OCI-M2 (cell line): ENCODE results near the gene PTPN22.

Experiments
- DNase-seq: peaks from one replicate; lab custom pipeline; 2025; ENCODE audit not compliant: unreplicated experiment; lab: John Stamatoyannopoulos, UW

The PTPN22 gene

GRCh38 chr1:113887402-113888175, 16.1 kb upstream of the PTPN22 start, which contains the start of gene BCL2L15:
Gene BCL2L15 (minus strand): TSS chr1:113887581. CDS start chr1:113887375, 206 bp downstream.
- DNase-seq, result no peak

DNA sequence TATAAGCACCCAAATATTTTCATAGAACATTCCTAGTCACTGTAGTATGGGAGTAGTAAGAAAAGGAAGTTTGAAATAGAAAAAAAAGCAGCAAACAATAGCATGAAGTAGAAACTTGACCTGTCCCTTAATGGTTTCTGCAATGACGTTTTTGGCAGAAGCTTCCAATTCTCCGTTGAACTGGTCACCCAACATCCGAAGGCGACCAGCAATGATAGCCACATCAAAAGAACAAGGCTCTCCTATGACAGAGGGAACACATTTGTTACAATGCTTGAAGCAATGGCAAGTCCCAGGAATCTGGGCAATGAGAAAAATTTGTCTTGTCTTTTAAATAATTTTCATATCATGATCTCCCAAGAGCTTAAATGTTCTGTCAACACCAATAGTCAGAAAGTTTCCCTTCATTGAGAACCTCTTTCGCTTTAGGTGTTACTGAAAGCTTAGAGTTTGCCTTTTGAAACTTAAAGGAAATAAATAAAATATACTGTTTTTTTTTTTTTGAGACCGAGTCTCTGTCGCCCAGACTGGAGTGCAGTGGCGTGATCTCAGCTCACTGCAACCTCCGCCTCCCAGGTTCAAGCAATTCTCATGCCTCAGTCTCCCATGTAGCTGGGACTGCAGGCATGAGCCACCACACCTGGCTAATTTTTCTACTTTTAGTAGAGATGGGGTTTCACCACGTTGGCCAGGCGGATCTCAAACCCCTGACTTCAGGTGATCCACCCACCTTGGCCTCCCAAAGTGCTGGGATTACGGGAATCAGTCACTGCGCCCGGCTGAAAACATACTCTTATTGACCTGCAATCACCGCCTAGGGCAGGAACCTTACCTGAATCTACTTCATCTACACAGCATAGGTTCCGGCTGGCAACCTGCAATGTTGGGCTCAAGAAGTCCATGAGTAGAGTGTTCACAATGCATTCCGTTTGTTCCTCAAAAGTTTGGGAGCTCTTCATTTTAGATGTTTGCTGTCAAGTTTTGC, 15.2 kb upstream of the PTPN22 start:
- no peak for DNase-seq

GRCh38 chr1:113881661-113882060, 10.1 kb upstream of the PTPN22 start:
- no peak for DNase-seq

- no peak for DNase-seq
Observed at GRCh38 chr1:113879739-113880038, 8.2 kb upstream of the PTPN22 start.

- no peak for DNase-seq
Observed at GRCh38 chr1:113876176-113876575, 4.7 kb upstream of the PTPN22 start.

- no peak for DNase-seq
Observed at GRCh38 chr1:113875714-113876113, 4.2 kb upstream of the PTPN22 start.

DNA sequence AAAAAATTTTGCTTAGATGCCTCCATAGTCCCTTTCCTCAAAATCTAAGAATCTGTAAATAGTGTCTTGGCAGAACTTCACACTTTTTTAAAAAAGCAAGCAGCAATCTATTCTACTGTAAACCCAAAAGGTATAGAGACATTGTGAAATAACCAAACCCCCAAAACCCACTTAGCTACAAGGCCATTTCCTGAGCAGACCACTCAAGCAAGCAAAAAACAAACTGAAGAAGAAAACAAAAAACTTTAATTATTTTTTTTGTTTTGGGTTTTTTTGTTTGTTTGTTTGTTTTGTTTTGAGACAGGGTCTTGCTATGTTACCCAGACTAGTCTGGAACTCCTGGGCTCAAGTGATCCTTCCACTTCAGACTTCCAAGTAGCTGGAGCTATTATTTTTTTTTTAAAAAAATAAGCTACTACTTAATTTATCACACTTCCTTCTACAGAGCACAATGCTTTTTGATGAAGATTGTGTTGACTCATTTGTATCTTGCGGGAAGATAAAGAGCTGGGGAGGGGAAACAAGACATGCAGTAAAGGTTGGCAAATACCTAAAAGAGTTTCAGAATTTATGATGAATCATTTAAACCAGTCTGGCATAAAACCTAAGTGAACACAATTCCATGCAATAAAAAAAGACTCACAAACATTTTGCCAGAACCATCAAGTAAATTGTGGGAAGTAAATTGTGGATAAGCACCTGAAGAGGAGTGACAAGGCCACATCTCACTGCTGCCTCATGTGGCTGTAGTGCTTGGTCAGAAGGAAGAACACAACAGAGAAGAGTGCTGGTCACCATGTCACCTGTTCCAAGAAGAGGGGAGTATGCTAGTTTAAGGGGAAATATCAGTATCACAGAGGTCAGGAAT, 2.7 kb upstream of the PTPN22 start:
- no peak for DNase-seq

DNA sequence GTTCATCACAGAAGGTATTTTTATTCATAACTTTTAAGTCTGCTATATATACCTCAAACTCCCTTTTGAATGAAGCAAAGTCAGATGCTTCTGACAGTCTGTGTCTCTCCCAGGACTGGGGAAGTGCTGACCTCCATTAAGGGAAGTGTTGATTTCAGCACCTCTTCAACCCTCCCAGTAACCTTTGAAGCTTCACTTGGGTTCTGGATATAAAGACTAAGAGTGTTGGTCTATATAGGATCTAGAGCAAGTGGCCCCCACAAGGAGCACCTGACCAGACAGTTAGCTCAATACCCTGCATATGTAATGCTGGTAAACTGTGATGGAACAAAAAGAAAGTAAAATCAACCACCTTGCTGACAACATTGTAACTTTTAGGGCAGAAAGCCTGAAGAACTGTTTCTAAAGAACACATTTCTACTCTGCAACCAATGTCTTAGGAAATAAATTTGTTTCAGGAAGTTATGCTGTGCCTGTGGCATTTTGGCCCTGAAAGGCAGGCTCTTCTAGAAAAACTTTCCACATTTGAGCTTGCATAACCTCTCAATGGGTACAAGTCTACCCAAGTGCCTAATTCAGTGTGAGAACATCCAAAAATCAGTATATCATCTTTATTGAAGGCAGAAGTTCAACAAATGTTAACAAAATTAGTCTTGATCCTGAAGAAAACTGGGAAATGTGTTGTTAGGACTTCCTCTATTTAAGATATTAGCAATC, 865 bp upstream of the PTPN22 start:
- DNase-seq, result no peak

- DNase-seq, result no peak
Observed at GRCh38 chr1:113870778-113871177, 734 bp downstream of the PTPN22 start.

- DNase-seq, result no peak
Observed at GRCh38 chr1:113868387-113869083, 3.0 kb downstream of the PTPN22 start.

GRCh38 chr1:113861641-113862040, 9.9 kb downstream of the PTPN22 start:
- no peak for DNase-seq

DNA sequence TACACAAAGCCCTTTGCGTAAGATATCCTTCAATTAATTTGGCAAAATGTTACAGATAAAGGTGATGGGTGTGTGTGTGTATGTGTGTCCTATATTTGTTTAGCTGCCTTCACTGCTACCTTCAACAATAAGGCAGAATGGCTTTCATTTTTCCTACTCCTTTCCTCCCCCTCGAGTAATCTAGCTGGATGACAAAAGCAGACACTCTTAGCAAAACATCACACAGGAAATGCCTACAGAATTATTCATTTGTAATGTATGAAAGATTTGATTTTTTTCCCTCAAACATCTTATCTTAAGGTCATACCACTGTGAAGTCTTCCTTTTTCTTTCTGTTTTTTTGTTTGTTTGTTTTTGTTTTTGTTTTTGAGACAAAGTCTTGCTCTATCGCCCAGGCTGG, 10.6 kb downstream of the PTPN22 start:
- DNase-seq, result no peak

DNA sequence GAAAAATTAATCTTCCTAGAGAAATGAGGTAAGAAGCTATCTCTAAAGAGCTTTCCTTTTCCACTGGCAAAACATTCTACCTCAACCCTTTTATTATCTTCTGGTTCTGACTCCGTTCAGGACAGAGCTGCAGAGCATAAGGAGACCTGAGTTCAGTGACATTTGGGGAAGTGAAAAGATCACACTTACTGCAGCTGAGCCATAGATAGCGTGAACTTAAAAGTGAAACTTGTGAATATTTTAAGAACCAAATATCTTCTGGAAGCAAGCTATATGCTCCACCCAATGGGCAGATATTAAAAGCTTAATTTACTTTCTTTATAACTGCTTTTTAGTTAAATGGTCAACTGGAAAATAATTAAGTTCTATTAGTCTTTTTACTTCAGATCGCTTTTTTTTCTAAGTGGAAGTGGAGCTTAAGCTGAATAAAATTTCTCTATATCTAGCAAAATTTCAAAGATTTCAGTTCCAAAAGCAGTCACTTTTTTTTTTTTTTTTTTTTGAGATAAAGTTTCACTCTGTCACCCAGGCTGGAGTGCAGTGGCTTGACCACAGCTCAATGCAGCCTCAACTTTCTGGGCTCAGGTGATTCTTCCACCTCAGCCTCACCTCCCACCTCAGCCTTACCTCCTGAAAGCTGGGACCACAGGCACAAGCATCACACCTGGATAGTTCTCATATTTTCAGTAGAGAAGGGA, 11.9 kb downstream of the PTPN22 start:
- DNase-seq, result no peak

GRCh38 chr1:113858982-113859381, 12.5 kb downstream of the PTPN22 start:
- no peak for DNase-seq

DNA sequence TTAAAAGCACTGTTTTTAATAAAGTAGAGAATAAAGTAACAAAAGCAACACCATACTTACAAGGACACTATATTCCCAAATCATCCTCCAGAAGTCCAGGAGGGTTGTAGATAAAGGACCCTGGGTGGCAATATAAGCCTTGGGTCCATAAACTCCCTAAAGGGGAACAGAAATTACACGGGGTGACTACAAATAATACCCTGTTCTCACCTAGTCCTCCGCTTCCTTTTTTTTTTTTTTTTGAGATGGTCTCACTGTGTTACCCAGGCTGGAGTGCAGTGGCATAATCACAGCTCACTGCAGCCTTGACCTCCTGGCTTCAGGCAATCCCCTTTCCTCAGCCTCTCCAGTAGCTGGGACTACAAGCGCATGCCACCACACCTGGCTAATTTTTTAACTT, 13.1 kb downstream of the PTPN22 start:
- no peak for DNase-seq

- no peak for DNase-seq
Observed at GRCh38 chr1:113857776-113858175, 13.7 kb downstream of the PTPN22 start.

DNA sequence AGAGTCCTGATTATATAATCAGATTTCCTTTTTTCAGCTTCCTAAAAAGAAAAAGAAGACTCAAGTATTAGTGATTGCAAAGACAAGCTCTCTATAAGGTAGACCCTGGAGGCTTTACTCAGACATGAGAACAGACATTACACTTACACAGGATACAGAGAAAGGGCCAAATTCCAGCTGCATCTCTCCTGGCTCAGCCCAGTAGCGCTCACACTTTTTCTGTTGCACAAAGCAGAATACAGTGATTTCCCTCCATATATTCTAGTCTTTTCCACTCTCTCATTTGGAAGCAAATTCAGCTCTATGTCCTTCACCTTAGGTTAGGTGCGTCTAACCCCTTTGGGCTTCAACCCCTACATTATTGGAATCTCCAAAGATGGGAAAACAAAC, 15.1 kb downstream of the PTPN22 start:
- no peak for DNase-seq

DNA sequence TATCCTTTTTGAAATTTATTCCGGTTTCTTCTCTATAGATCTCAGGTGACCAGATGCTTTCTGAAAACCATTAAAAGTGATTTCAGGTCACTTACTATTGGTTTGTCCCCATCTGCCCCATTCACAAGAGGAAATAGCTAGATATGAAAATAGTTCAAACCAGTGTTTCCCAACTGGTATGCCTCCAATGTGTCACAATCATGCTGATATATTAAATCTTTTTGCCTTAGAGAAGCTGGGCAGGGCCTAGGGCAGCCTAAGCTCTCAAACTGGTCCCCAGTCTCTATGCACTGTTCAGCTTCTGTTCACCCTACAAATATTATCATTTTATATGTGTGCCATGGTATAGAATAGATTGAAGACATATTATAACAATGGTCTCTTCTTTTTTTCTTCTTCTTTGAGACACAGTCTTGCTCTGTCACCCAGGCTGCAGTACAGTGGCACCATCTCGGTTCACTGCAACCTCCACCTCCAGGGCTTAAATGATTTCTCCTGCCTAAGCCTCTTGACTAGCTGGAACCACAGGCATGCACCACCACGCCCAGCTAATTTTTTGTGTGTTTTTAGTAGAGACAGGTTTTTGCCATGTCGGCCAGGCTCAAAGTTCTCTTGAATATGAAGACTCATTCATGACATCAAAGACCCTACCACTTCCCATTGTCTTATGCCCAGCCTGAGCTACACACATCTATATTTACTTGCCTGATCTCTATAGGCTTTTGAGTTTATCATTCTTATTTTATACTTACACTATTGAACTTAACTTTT, 15.7 kb downstream of the PTPN22 start:
- no peak for DNase-seq

- no peak for DNase-seq
Observed at GRCh38 chr1:113854234-113854633, 17.3 kb downstream of the PTPN22 start.
